NCI-H128 (cell line): Measurements from ENCODE around the gene ARHGEF19.
"Not testable (repeated sequence)": the region's sequence is repeated elsewhere in the genome, so short reads cannot be mapped to it uniquely, and the experiment has no call there.

Experiments used
- DNase-seq: peaks from one replicate; lab custom pipeline; 2025; ENCODE audit not compliant: unreplicated experiment; lab: John Stamatoyannopoulos, UW

The ARHGEF19 gene

DNA sequence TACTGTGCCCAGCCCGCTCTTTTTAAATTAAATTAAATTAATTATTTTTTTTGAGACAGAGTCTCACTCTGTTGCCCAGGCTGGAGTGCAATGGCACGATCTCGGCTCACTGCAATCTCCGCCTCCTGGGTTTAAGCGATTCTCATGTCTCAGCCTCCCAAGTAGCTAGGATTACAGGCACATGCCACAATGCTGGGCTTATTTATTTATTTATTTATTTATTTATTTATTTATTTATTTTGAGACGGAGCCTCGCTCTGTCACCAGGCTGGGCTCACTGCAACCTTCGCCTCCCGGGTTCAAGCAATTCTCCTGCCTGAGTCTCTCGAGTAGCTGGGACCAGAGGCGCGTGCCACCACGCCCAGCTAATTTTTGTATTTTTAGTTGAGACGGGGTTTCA lies 10.3 kb upstream of the ARHGEF19 start:
- not testable (repeated sequence) for DNase-seq

DNA sequence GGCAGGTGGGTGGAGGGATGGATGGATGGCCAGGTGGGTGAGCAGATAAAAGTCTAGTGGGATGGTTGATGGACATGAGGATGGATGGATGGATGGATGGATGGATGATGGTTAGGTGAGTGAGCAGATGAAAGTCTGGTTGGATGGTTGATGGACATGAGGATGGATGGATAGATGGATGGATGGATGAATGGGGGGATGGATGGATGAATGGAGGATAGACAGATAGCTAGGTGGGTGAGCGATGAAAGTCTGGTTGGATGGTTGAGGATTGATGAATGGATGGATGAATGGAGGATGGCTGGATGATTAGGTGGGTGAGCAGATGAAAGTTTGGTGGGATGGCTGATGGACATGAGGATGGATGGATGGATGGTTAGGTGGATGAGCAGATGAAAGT lies 9.0 kb upstream of the ARHGEF19 start:
- DNase-seq: no peak

- no peak for DNase-seq
These were observed 7.6 kb upstream of the ARHGEF19 start for GRCh38 chr1:16219968-16220500.

DNA sequence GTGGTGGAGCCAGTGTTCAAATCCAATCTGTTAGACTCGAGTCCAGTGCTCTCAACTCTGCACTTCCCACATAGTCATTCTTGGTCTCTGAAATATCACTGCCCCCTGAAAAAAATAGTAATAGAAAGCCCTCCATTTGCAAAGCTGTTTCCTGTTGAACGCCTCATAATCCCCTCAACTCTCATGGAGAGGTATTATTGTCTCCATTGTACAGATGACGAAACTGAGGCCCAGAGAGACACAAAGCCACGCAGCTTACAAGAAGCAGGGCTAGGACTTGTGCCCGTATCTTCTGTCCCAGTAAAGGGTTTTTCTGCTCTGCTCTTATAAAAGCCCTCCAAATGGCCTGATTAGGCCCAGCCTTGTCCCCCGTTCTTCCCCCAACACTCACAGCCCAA lies 6.2 kb upstream of the ARHGEF19 start:
- no peak for DNase-seq

DNA sequence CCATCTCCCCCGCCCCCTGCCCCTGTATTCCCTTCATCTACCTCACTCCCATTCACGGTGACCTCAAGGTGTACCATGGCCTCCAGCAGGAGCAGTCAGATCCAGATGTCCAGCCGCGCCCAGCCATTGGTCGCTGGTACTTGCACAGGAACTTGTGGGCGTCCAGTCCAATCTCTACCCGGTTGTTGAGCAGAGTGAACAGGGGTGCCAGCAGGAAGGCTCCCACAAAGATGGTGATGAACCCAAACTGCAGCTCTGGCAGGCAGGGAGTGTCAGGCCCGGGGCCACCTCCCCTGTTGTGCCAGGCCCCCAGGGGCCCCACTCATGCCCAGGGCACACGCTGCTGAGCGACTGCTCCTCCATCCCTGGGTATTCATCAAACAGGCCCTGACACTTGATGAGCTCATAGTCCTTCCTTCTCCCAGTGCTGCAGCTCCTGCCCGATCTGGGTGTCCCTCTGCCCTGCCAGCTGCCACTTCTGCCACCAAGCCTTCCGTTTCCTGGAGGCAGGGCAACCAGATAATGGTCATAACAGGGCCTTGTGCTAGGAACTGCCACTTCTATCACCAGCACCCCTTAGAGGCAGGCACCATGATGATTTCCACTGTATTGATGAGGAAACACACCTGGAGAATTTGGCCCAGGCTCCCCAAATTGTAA lies 5.7 kb upstream of the ARHGEF19 start:
- DNase-seq: no peak

- DNase-seq: peak; percentile 99
These were observed 4.8 kb upstream of the ARHGEF19 start for GRCh38 chr1:16217061-16217785.

DNA sequence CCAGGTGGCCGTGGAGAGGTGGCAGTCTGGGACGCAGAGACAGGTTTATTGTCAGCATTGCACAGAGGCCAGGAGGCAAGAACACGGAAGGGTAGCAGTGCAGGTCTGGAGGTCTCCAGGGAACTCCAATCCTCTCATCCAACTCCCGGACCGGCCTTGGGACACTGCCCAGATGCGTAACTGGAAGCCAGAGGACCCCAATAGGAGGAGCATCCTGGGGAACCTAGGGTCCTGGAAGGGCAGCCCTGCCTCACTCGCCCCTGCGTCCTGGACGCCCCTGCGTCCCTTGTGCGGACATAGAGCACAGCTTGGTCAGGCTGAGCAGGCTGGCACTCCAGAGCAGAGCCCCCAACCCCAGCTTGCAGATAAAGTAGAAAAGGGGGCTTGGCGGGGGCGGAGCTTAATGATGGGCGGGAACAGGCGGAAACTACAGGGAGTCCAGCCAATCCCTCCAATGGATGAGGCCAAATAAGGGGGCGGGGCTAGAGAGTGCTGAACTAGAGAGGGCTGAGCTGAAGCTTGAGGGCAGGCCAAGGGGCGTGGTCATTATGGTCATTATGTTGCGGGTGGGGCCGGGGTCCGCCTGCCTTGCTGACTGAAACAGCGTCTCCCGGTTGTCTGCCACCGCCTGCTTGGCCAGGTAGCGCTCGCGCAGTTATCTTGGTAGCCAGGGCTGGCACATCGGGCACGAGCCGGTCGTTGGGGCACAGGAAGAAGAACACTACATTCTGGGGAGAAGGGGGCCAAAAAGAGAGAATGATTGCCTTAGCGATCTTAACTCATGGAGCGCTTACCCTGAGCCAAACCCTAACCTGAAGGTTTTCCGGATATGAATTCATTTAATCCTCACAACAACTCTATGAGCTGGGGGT lies 3.7 kb upstream of the ARHGEF19 start:
- peak; percentile 70 for DNase-seq

GRCh38 chr1:16215240-16215639 lies 2.8 kb upstream of the ARHGEF19 start:
- DNase-seq: not testable (repeated sequence)

GRCh38 chr1:16213544-16213943 lies 1.1 kb upstream of the ARHGEF19 start:
- DNase-seq: not testable (repeated sequence)

DNA sequence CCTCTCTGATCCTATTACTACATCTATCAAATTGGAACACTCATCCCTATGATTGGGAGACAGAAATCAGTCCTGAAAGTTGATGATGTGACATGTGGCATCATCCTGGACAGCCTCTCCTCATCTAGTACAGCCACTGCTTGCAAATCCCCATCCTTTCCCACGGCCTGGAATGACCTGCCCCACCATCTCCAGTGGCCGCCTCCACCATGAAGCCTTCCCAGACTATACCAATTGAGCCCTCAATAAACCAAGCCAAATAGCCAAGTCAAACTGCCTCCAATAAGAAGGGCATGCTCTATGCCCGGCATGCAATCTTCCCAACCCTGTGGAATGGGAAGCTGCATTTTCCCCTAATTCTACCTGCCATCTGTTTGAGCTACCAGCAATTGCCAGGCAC lies 561 bp upstream of the ARHGEF19 start:
- no peak for DNase-seq

GRCh38 chr1:16211824-16212223 lies 628 bp downstream of the ARHGEF19 start:
- no peak for DNase-seq

DNA sequence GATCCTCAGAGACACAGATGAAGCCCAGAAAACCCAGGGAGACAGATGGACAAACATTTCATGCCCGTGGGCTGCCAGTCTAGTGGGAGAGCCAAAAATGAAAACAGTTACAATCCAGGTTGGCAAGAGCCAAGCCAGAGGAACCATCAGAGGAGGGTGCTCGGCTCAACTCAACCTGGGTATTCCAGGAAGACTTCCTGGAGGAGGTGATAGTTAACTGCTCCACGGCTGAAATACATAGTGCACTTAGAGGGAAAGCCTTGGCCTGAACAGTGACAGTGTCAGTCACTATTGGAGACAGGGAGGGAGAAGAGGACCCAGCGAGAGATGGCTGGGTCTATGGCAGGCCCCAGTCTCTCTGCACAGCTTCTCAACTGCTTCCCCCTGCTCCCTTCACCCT lies 1.9 kb downstream of the ARHGEF19 start:
- DNase-seq: no peak

- no peak for DNase-seq
These were observed 2.5 kb downstream of the ARHGEF19 start for GRCh38 chr1:16209847-16210407.

GRCh38 chr1:16209132-16209846 lies 3.2 kb downstream of the ARHGEF19 start:
- DNase-seq: no peak

DNA sequence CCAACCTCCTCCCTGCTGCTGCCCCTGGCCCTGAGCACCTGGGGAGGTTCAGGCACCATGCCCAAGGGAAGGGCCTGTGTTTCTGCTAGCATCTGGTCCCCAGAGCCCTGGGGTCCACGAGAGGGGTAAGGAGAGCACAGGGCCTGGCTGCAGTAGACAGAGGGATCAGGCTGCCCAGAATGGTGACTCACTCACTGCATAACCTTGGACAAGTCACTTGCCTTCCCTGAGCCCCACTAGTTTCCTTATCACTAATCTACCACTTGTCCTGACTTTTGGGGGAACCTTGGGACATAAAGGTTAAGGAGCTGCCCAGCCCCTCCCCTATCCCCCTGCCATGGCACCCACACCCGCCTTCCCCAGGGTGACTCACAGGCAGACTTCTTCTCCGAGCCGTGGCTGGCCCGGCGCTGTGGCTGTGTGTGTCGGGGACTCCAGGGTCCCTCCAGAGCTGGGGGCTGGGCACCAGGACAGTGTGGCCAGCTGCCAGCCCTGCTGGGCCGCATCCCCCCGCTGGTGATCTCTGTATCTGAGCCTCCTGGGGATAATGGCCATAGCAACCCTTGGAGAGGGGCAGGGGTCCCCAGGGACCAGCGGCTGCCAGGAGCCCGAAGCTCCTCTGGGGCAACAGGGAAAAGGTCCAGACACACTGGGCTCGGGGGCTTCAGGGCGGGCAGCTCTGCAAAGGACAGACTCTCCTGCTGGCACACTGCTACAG lies 4.0 kb downstream of the ARHGEF19 start:
- DNase-seq: no peak

DNA sequence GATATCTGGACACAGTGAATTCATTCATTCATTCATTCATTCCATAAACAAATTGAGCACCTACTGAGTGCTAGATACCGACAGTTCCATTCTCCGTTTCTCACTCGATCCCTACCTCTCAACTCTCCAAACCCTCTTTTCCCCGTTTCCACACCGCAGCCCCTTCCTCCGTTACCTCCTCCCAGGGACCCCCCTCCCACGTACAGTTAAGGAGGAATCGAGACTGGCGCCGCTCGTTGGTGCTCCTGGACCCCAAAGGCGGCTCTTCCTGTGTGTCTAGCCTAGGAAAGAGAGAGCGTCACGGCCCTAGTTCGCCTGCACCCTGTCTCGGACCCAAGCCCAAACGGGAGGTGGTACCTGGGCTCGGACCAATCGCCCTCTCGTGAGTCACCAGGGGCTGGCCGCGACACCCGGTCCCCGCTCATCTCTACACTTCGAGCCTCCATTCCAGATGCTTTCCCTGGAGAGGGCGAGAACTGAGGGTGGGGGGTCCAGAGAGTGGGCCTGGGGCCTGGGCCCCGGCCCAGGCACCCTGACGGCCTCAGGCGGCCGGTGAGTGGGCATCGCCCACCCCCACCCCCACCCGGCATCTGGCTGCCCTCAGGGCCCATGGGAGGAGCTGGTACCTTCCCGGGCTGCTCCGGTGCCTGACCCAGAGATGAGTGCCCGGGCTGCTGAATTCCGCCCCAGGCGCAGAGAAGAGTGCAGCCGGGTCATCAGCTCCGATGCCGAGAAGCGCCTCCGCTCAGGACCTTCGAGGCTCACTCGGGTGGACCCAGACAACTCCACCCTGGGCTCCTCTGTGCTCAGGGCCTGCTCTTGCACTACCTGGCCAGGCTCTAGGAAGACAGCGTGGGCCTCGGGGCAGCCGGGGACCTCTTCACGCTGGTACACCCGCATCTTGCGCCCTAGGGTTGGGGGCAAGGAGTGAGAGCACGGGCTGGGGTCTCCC lies 4.9 kb downstream of the ARHGEF19 start:
- no peak for DNase-seq

DNA sequence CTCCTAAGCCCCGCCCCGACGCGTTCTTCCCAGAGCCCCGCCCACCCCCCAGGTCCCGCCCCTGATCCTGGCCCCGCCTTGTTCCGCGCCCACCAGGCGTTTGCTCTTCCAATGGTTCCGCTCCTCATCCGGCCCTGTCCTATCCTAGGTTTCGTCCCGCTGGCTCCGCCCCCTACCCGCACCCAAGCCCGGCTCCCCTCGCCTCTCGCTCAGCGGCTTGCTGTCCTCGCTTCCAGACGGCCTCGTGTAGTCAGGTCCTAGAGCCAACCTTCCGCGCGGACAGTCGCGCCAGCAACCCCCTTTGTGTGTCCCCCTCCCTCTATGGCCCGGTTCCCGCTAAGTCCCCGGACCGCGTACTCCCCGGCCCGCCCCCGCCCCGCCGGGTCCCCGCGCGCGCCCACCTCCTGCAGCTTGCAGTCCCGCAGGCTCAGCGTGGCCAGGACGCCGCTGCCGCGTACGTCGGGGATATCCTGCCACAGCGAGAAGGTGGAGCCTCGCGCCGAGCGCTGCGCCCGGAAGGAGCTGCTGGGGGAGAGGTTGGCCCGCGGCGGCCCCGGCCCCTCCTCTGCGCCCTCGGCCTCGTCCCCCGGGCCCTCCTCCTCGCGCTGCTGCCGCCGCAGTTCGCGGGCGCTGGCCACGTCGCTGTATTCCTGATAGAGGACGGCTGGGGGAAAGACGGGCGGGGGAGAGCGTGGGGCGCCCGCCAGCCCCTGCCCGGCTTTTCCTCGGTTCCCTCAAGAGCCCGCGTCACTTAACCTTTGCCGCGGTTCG lies 5.7 kb downstream of the ARHGEF19 start:
- DNase-seq: peak; percentile 93
